GM23248 (cell line): Measurements from ENCODE around the gene PCBP3. TPM values are rescaled to one million over a fixed set of nuclear protein-coding genes. Genes with fewer than 3 reads are reported as not detected.

Source experiments
- DNase-seq: peaks from one replicate; pipeline ENCODE4 v3.0.0-alpha.2; 2015
- H2AFZ ChIP-seq: fragments of 200-600 bp; sonication (generic); 2 replicates; pipeline ENCODE4 v1.6.1; 2016; ENCODE audit warnings: antibody characterized with exemption
- H3F3A ChIP-seq: fragments of 200-600 bp; sonication (generic); 2 replicates; pipeline ENCODE4 v1.6.1; 2016; ENCODE audit warnings: mild to moderate bottlenecking, antibody characterized with exemption, mixed run types; ENCODE audit not compliant: insufficient read depth
- H3K27ac ChIP-seq: fragments of 200-600 bp; sonication (generic); 2 replicates; pipeline ENCODE4 v1.5.1; 2016; ENCODE audit warnings: mild to moderate bottlenecking
- H3K27me3 ChIP-seq: fragments of 200-600 bp; sonication (generic); replicated peaks from 2 replicates; pipeline ENCODE4 v1.6.1; 2016; ENCODE audit warnings: mild to moderate bottlenecking; ENCODE audit not compliant: insufficient read depth
- H3K36me3 ChIP-seq: fragments of 200-600 bp; sonication (generic); 2 replicates; pipeline ENCODE4 v1.6.1; 2016; ENCODE audit warnings: low read depth, mild to moderate bottlenecking
- H3K4me1 ChIP-seq: fragments of 200-600 bp; sonication (generic); 2 replicates; pipeline ENCODE4 v1.6.1; 2016; ENCODE audit warnings: mild to moderate bottlenecking; ENCODE audit not compliant: insufficient read depth
- H3K4me2 ChIP-seq: fragments of 200-600 bp; sonication (generic); one replicate; pipeline ENCODE4 v1.6.1; 2016; ENCODE audit warnings: mild to moderate bottlenecking; ENCODE audit not compliant: unreplicated experiment
- H3K4me3 ChIP-seq: fragments of 200-600 bp; sonication (generic); 2 replicates; pipeline ENCODE4 v1.5.1; 2016; ENCODE audit warnings: mild to moderate bottlenecking
- H3K79me2 ChIP-seq: fragments of 200-600 bp; sonication (generic); 2 replicates; pipeline ENCODE4 v1.6.1; 2016; ENCODE audit warnings: mild to moderate bottlenecking; ENCODE audit not compliant: insufficient read depth
- H3K9ac ChIP-seq: fragments of 200-600 bp; sonication (generic); 2 replicates; pipeline ENCODE4 v1.6.1; 2016; ENCODE audit warnings: mild to moderate bottlenecking
- H3K9me2 ChIP-seq: fragments of 200-600 bp; sonication (generic); 2 replicates; pipeline ENCODE4 v1.6.1; 2016; ENCODE audit warnings: mixed run types, mild to moderate bottlenecking, moderate library complexity; ENCODE audit not compliant: insufficient read depth
- H3K9me3 ChIP-seq: fragments of 200-600 bp; sonication (generic); one replicate; pipeline ENCODE4 v1.6.1; 2017; ENCODE audit warnings: low read depth
- H4K20me1 ChIP-seq: fragments of 200-600 bp; sonication (generic); 2 replicates; pipeline ENCODE4 v1.6.0; 2016; ENCODE audit not compliant: insufficient read depth
- EZH2 ChIP-seq: fragments of 200-600 bp; sonication (generic); IDR thresholded peaks from 2 replicates; pipeline ENCODE4 v1.6.1; 2018; ENCODE audit warnings: antibody characterized with exemption, mild to moderate bottlenecking; ENCODE audit not compliant: insufficient read depth, poor library complexity, severe bottlenecking
- EZH2phosphoT487 ChIP-seq: fragments of 200-600 bp; sonication (generic); IDR thresholded peaks from 2 replicates; pipeline ENCODE4 v1.6.1; 2018; ENCODE audit warnings: antibody characterized with exemption, moderate library complexity, mild to moderate bottlenecking, low read depth; ENCODE audit not compliant: insufficient read depth
- WGBS, 2 experiments: methylation state at CpG; one replicate each; pipeline ENCODE4 v1.1.6; 2015 to 2017; ENCODE audit warnings: low lambda C conversion rate in 2 of 2, low coverage in 1 of 2; ENCODE audit errors: missing lambda C conversion rate in 2 of 2; 5-methylcytosine and 5-hydroxymethylcytosine counted together
- in situ Hi-C: fragments of 300-500 bp; cut with MboI; formaldehyde crosslinking; loops from 2 replicates; pipeline ENCODE4 v1.15.0; 2020
- polyA plus RNA-seq: library from polyadenylated mRNA; unstranded; fragments of >200 nt; fragmentation: Nextera tagmentation; extraction: Ambion mirVana; gene quantifications from 2 replicates; pipeline ENCODE4 v1.2.1, GENCODE V29; 2016
- total RNA-seq: library from RNA; depleted of rRNA; stranded (reverse); fragments of >200 nt; shearing (Covaris generic); gene quantifications from 2 replicates; pipeline ENCODE4 v1.2.3, GENCODE V29; 2014

Gene PCBP3
- total and polyA plus RNA-seq, 2 experiments from 2014 or later, result 0.32 to 1.3 TPM

GRCh38 chr21:45874716-45875415 is 231.3 kb downstream of the PCBP3 start:
- Histone ChIP-seq H3K4me3 (peak overlapping the region; percentile 60), H3K27ac (peak overlapping the region; percentile 72), H3K9me2 (no peaks in the 10 kb centered on the region), H3K4me2 (peak overlapping the region; percentile 75), H4K20me1 (no peaks in the 10 kb centered on the region), H3K4me1 (peaks cover 29% of the 10 kb centered on the region), H3F3A (peaks cover 8% of the 10 kb centered on the region; the same call in 1 of the 2 replicates), H2AFZ (peak overlapping the region; percentile 70), H3K79me2 (no peaks in the 10 kb centered on the region), H3K9ac (peak overlapping the region; percentile 81), H3K27me3 (no peaks in the 10 kb centered on the region), H3K36me3 (no peaks in the 10 kb centered on the region), H3K9me3 (no peaks in the 10 kb centered on the region)
- in situ Hi-C loops, result no loop called here
- 16% methylated on average over 24 to 29 of the region's 33 CpGs for WGBS, 2 experiments
- DNase-seq, result peak; percentile 98
- TF ChIP-seq EZH2, result no peak
- TF ChIP-seq EZH2phosphoT487, result no peak

- WGBS, 2 experiments, result 56 to 61% methylated on average over 6 of the region's 6 CpGs
- peak overlapping the region; percentile 63 for H3K27ac ChIP-seq
- no peaks in the 10 kb centered on the region for H3K36me3 ChIP-seq
- no peak overlapping the region for H2AFZ ChIP-seq
- H4K20me1 ChIP-seq, result no peaks in the 10 kb centered on the region
- H3K9ac ChIP-seq, result peak overlapping the region; percentile 63
- in situ Hi-C loops, result no loop called here
- H3K27me3 ChIP-seq, result no peaks in the 10 kb centered on the region
- DNase-seq, result no peak
- peak overlapping the region; percentile 10; the same call in 1 of the 2 replicates for H3K4me3 ChIP-seq
- no peaks in the 10 kb centered on the region for H3K9me3 ChIP-seq
- H3F3A ChIP-seq, result peaks cover 4% of the 10 kb centered on the region; the same call in 1 of the 2 replicates
- TF ChIP-seq EZH2phosphoT487 (no peak), EZH2 (no peak)
- peaks cover 24% of the 10 kb centered on the region for H3K4me1 ChIP-seq
- no peaks in the 10 kb centered on the region for H3K79me2 ChIP-seq
- H3K9me2 ChIP-seq, result no peaks in the 10 kb centered on the region
- peak overlapping the region; percentile 45 for H3K4me2 ChIP-seq
Observed at GRCh38 chr21:45875416-45875760, 231.9 kb downstream of the PCBP3 start.

- no peaks in the 10 kb centered on the region for H3K79me2 ChIP-seq
- H3K4me2 ChIP-seq, result no peak overlapping the region
- H3K9me3 ChIP-seq, result no peaks in the 10 kb centered on the region
- H3F3A ChIP-seq, result peaks cover 4% of the 10 kb centered on the region; the same call in 1 of the 2 replicates
- H3K27me3 ChIP-seq, result no peaks in the 10 kb centered on the region
- H3K9me2 ChIP-seq, result no peaks in the 10 kb centered on the region
- peak overlapping the region; percentile 63; the same call in 1 of the 2 replicates for H3K9ac ChIP-seq
- no peaks in the 10 kb centered on the region for H4K20me1 ChIP-seq
- H3K36me3 ChIP-seq, result no peaks in the 10 kb centered on the region
- DNase-seq, result no peak
- no peak overlapping the region for H3K4me3 ChIP-seq
- peaks cover 24% of the 10 kb centered on the region for H3K4me1 ChIP-seq
- H2AFZ ChIP-seq, result no peak overlapping the region
- WGBS, 2 experiments, result 95 to 98% methylated on average over 12 of the region's 12 CpGs
- in situ Hi-C loops, result no loop called here
- TF ChIP-seq EZH2 (no peak), EZH2phosphoT487 (no peak)
- H3K27ac ChIP-seq, result peak overlapping the region; percentile 63
Observed at GRCh38 chr21:45875881-45876280, 232.4 kb downstream of the PCBP3 start.

- H3K79me2 ChIP-seq, result no peaks in the 10 kb centered on the region
- peaks cover 24% of the 10 kb centered on the region for H3K4me1 ChIP-seq
- no peak for DNase-seq
- no peaks in the 10 kb centered on the region for H3K27me3 ChIP-seq
- H3K9me3 ChIP-seq, result no peaks in the 10 kb centered on the region
- in situ Hi-C loops, result no loop called here
- H2AFZ ChIP-seq, result no peak overlapping the region
- H3K4me2 ChIP-seq, result no peak overlapping the region
- no peak overlapping the region for H3K9ac ChIP-seq
- TF ChIP-seq EZH2phosphoT487, result no peak
- TF ChIP-seq EZH2, result no peak
- 93 to 94% methylated on average over 20 to 28 of the region's 28 CpGs for WGBS, 2 experiments
- no peaks in the 10 kb centered on the region for H3K36me3 ChIP-seq
- no peak overlapping the region for H3K27ac ChIP-seq
- H3K9me2 ChIP-seq, result no peaks in the 10 kb centered on the region
- H3K4me3 ChIP-seq, result no peak overlapping the region
- no peaks in the 10 kb centered on the region for H4K20me1 ChIP-seq
- H3F3A ChIP-seq, result peaks cover 4% of the 10 kb centered on the region; the same call in 1 of the 2 replicates
Observed at GRCh38 chr21:45876381-45877170, 233.1 kb downstream of the PCBP3 start.
